Kidney tubule cell (primary cell): Measurements from ENCODE around the gene ZNF764.
"Not testable (repeated sequence)": the region's sequence is repeated elsewhere in the genome, so short reads cannot be mapped to it uniquely, and the experiment has no call there.

Experiments used
- DNase-seq: peaks from one replicate; pipeline ENCODE4 v3.0.0-alpha.2; 2018; ENCODE audit warnings: low spot score

The ZNF764 gene

DNA sequence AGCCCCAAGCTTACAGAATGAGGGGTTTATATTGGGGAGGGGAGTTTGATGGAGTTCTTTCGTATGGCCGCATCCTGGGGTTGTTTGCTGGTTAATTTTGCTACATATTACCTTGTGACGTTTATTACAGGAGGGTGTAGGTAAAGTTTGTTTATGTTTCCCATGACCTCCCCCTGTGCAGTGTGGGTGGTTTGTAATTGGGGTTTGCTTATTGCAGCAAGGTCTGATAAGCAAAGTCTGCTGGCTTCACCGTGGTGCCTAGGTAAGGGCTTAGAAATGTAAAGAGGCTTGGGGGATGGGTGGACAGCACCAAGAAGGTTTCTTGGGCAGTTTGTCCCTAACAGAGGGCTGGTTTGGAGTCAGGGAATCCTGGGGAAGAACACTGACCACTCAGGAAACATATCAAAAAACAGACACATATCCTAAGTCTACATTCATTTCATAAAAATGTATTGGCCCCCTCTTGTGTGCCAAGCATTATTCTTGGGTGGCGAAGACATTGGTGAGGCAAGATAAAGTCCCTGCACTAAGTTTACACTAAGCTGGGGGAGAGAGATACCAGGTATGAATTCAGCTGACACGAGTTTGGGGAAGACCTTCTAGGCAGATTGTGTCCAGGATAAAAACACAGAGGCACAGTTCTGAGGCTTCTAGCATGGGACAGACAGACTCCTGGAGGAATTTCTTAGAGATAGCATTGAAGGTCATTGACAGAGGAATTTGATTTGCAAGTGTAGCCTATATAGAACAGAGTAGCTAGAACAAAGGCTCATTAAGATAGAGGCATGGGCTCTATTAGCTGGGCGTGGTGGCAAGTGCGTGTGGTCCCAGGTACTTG lies 9.5 kb downstream of the ZNF764 start:
- DNase-seq, result no peak

- no peak for DNase-seq
Observed at GRCh38 chr16:30546115-30546514, 12.1 kb downstream of the ZNF764 start.

GRCh38 chr16:30543067-30543466 lies 15.1 kb downstream of the ZNF764 start:
- no peak for DNase-seq

- peak; percentile 73 for DNase-seq
Observed at GRCh38 chr16:30541502-30542329, 16.5 kb downstream of the ZNF764 start.

GRCh38 chr16:30540916-30541464 lies 17.2 kb downstream of the ZNF764 start:
- DNase-seq, result not testable (repeated sequence)

DNA sequence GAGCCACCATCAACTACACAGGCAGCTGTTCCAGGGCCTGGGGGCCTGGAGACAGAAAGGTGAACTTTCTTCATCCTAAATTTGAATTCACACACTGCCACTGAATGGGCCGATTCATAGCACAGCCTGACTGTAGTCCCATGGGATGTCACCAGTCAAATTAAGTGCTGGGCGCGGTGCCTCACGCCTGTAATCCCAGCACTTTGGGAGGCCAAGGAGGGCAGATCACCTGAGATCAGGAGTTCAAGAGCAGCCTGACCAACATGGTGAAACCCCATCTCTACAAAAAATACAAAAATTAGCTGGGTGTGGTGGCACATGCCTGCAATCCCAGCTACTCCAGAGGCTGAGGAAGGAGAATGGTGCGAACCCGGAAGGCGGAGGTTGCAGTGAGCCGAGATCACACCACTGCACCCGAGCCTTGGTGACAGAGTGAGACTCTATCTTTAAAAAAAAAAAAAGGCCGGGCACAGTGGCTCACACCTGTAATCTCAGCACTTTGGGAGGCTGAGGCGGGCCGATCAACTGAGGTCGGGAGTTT lies 18.1 kb downstream of the ZNF764 start:
- not testable (repeated sequence) for DNase-seq

DNA sequence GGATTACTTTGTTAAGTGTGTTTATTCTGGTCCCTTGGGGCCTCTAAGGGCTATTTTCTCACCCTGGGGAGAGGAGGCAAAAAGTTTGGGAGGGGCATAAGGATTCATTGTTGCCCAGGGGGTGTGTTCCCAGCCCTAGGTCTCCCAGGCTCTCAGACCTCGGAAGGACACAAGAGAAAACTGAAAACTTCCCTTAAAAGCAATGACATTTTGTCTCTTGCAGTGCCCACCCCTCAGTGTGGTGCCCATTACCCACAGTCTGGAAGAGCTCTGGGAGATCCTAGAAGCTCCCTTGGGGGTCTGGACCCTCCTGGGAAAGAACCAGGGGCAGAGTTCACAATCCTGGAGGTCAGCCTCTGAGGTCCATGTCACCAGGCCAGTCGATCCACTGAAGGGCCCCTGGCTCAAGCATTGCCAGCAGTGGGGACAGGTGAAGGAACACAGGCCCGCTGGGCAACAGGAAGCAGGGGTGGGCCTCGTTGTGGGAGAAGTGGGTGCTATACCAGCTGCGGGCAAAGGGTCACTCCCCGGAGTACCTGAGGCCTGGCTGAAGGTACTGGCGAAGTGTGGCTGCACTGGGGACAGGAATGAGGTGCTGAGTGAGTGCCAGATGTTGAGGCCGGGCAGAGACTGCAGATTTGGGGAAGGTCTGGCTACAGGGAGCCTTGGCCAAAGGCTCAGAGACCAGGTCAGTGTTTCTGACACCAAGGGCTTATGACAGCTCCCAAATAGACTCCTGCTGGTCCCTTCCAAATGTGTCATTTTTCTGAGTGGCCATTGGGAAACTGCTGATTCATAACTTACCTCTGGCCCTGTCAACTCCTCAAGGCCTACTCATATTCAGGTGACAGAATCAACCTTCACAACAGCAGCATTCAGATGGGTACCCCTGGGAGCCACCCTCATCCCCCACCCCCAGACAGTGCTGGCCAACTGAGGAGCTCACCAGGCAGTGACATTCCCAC lies 18.9 kb downstream of the ZNF764 start:
- DNase-seq, result no peak

DNA sequence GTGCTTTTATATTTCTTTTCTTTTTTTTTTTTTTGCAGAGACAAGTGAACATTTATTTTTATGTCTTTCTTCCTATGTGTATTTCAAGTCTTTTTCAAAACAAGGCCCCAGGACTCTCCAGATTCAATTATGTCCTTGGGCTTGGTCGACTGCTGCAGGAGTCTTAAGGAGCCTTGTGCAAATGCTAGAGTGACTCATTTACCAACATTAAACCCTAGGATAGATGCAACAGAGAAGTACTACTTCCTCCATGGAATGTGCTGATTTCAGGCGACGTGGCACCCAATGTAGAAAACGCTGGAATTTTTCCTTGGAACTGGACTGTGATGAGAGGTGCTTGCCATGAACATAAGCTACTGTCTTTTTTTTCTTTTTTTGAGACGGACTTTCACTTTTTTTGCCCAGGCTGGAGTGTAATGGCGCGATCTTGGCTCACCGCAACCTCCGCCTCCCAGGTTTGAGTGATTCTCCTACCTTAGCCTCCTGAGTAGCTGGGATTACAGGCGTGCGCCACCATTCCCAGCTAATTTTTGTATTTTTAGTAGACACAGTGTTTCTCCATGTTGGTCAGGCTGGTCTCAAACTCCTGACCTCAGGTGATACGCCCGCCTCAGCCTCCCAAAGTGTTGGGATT lies 21.7 kb downstream of the ZNF764 start:
- DNase-seq, result peak; percentile 27

DNA sequence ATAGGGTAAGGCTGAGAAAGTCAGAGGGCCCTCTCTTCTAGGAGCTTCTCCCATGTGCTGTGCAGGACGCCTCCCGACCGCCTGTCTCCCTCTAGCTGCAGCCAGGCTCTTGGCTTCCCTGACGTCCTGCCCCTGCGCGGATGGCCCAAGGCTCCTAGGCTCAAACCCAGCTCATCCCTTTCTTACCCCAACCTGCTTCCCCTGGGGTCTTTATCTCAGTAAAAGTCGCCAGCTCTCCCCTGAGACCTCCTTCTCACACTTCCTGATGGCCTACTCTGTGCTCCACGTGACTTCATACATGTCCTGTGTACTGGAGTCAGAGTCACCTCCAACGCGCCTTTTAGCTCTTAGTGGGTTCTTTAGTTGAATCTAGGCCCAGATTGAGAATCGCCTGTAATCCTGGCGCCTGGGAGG lies 22.4 kb downstream of the ZNF764 start:
- DNase-seq, result peak; percentile 79

- DNase-seq, result no peak
Observed at GRCh38 chr16:30535106-30535776, 22.9 kb downstream of the ZNF764 start.

GRCh38 chr16:30534368-30535105 lies 23.6 kb downstream of the ZNF764 start, which contains the start of gene ZNF747:
ZNF747 (minus strand) TSS chr16:30534858; CDS start chr16:30534679, 179 bp downstream.
- DNase-seq, result peak; percentile 90

GRCh38 chr16:30533748-30534367 lies 24.3 kb downstream of the ZNF764 start:
- DNase-seq, result peak; percentile 20

GRCh38 chr16:30533146-30533522 lies 25.0 kb downstream of the ZNF764 start:
- DNase-seq, result no peak

DNA sequence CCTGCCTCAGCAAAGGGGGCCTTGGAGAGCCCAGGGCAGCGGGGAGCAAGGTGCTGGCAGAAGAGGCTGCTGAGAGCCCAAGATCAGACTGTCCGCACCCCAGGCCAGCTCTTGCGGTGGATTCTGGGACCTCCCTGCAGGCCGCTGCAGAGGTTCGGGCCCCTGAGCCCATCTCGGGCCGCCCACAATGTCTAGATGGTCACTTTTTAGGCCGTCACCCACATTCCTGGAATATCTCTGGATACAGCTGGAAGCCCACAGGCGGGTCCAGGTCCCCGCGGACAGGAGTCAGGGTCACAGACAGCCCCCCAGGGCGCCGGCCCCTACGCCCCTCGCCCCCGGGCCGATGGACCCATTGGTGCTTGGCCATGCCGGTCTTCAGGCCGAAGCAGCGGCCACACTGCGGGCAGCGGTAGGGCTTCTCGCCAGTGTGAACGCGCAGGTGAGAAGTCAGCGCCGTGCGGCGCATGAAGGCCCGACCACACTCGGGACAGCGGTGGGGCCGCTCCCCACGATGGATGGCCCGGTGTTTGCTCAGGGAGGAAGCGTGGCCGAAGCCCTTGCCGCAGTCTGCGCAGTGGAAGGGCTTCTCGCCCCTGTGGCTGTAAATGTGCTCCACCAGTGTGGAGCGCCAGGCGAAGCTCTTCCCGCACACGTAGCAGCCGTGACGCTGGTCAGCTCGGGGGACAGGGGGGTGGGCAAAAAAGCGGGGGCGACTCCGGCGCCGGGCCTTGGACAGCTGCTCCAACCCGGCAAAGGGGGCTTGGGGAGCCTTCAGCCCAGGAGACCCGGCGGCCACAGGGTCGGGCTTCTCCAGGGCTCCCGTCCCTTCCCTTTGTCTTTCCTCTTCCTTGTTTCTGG lies 25.7 kb downstream of the ZNF764 start:
- DNase-seq, result no peak

DNA sequence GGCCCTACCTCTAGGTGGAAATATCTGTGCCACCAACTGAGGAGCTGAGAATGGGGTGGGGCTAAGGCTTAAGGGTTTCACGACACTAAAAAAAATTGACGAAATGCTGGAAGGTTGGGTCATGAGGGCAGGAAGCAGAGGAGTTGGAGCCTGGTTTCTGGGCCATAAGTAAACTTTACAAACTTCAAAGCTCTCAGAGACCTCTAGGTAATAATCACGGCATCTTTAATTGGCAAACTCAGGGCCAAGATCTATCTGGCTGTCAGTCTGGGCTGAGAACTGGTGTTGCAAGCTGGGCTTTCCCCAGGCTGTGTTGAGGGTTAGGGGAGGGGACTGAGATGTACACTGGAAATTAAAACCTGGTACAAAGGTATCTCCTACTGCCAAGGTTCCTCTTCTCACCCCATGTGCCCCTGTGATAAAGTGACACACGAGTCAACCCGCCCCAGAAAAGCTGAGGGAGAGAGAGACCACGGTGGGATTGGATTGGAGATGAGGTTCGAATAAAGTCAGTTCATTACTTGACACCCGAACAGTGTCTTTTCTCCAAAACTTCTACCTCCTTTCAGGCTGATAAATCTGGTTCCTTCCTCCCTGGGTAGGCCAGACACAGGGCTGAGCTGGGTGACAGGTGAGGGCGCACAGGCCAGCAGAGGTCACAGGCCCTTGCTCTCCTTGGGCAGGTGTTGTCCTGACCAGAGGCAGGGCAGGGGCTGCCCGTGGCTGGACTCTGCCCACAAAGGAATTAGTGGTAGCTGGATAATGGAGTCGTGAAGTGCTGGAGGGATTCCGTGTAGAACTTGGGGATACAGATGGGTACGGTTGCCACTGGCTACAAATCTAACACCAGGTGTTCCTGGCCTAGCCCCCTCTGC lies 27.8 kb downstream of the ZNF764 start:
- no peak for DNase-seq

DNA sequence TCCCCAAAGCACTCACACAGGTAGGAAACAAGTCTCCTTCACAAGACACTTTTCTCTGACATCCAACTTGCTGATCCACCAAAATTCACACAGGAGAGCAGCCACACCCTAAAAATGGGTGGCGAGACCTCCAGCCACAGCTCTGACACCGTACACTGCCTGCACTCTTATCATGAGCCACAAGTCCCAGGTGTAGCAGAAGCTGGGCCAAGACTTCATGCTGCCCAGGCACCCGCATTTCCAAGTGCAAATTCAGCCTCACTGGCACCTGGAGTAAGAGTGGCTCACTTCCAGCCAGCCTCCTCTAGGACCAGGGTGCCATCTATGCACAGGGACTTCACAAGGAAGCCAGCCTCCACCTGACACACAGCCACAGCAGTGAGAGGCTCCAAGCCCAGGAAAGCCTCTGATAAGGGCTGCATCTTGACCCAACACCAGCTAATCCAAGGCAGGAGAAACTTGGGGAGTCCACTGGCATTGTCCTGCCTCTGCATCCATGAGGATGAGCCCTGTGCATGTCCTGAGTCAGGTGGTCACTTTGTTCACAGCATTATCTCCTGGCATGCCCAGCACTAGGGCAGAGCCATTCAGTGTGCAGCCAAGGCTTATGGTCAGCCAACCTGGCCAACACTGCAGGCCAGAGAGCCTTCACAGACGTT lies 29.2 kb downstream of the ZNF764 start:
- DNase-seq, result no peak
